NCI-H1417 (cell line): ENCODE results near the gene KLKB1.

Experiments used
- DNase-seq, 3 experiments: peaks; one replicate each; lab custom pipeline; 2025; lab: John Stamatoyannopoulos, UW

Gene KLKB1

GRCh38 chr4:186227221-186227620 is at the start of gene KLKB1:
Gene KLKB1, plus strand, starts transcription at chr4:186227507. Its CDS starts 689 bp downstream, at chr4:186228196.
- peak; percentile 18 to 77 (median 25) for DNase-seq

- no peak for DNase-seq
These were observed 39.2 kb upstream of the KLKB1 start for GRCh38 chr4:186188107-186188506.

GRCh38 chr4:186189656-186190055 is 37.7 kb upstream of the KLKB1 start:
- no peak for DNase-seq

GRCh38 chr4:186190581-186191199 is 36.6 kb upstream of the KLKB1 start:
- DNase-seq = peak; percentile 55 to 91 (median 89)

GRCh38 chr4:186191200-186192065 is 35.9 kb upstream of the KLKB1 start, which contains the start of gene CYP4V2:
Gene CYP4V2, plus strand, starts transcription at chr4:186191567. Its CDS starts 257 bp downstream, at chr4:186191824.
- DNase-seq = peak; percentile 62 to 95 (median 93)

- peak; percentile 13 to 80 (median 77) for DNase-seq
These were observed 35.2 kb upstream of the KLKB1 start for GRCh38 chr4:186192066-186192612.

- no peak for DNase-seq
These were observed 33.5 kb upstream of the KLKB1 start for GRCh38 chr4:186193851-186194250.

- DNase-seq = no peak
These were observed 31.2 kb upstream of the KLKB1 start for GRCh38 chr4:186196063-186196462.

- DNase-seq = peak in 2 of 3 experiments; percentile 27 to 73
These were observed 26.8 kb upstream of the KLKB1 start for GRCh38 chr4:186200516-186200915.

- peak in 1 of 3 experiments; percentile 49 for DNase-seq
These were observed 26.3 kb upstream of the KLKB1 start for GRCh38 chr4:186201010-186201409.

GRCh38 chr4:186201535-186202230 is 25.6 kb upstream of the KLKB1 start:
- DNase-seq = peak in 2 of 3 experiments; percentile 12 to 55

GRCh38 chr4:186202490-186203140 is 24.7 kb upstream of the KLKB1 start:
- no peak for DNase-seq

- DNase-seq = no peak
These were observed 23.9 kb upstream of the KLKB1 start for GRCh38 chr4:186203406-186203805.

GRCh38 chr4:186204103-186204559 is 23.2 kb upstream of the KLKB1 start:
- DNase-seq = no peak

GRCh38 chr4:186204686-186205085 is 22.6 kb upstream of the KLKB1 start:
- DNase-seq = no peak

- DNase-seq = no peak
These were observed 22.2 kb upstream of the KLKB1 start for GRCh38 chr4:186205156-186205555.

- peak in 2 of 3 experiments; percentile 16 to 67 for DNase-seq
These were observed 10.8 kb upstream of the KLKB1 start for GRCh38 chr4:186216465-186217024.

- DNase-seq = no peak
These were observed 9.5 kb upstream of the KLKB1 start for GRCh38 chr4:186217733-186218293.

- DNase-seq = no peak
These were observed 5.7 kb upstream of the KLKB1 start for GRCh38 chr4:186221624-186222023.

GRCh38 chr4:186225848-186226247 is 1.5 kb upstream of the KLKB1 start:
- DNase-seq = no peak
